K562 (cell line): ENCODE measurements around the gene NFYC. TPM values are rescaled to one million over a fixed set of nuclear protein-coding genes. Genes with fewer than 3 reads are reported as not detected.

Experiments used
- AFF1 ChIP-seq, 2 experiments: fragments of 450-650 bp; IDR thresholded peaks; 2 replicates each; pipeline ENCODE4 v1.6.1; 2018; ENCODE audit warnings: mild to moderate bottlenecking in 2 of 2, low read depth in 1 of 2; ENCODE audit not compliant: partially characterized antibody in 2 of 2
- CCNT2 ChIP-seq: IDR thresholded peaks from 2 replicates; pipeline ENCODE4 v1.6.1; 2011; ENCODE audit warnings: borderline replicate concordance, low read depth, mild to moderate bottlenecking, moderate library complexity, mixed read lengths, low read length; ENCODE audit not compliant: insufficient read length; ENCODE audit errors: extremely low read depth
- ESRRA ChIP-seq: fragments of 450-650 bp; IDR thresholded peaks from 2 replicates; pipeline ENCODE4 v1.6.1; 2014; ENCODE audit warnings: low read depth, mild to moderate bottlenecking, moderate library complexity, borderline replicate concordance
- ETV5 ChIP-seq: sonication (generic); formaldehyde crosslinking; IDR thresholded peaks from 2 replicates; pipeline ENCODE4 v1.4.0; 2020; ENCODE audit warnings: low read depth, mild to moderate bottlenecking, missing genetic modification reagents
- FOXJ2 ChIP-seq: fragments of 200-800 bp; sonication (Bioruptor generic); IDR thresholded peaks from 2 replicates; pipeline ENCODE4 v1.6.1; 2016; ENCODE audit warnings: missing genetic modification characterization, missing compliant biosample characterization
- FOXJ3 ChIP-seq: sonication (generic); formaldehyde crosslinking; IDR thresholded peaks from 2 replicates; pipeline ENCODE4 v1.4.0; 2020; ENCODE audit warnings: mild to moderate bottlenecking, missing genetic modification reagents
- FUS ChIP-seq: fragments of 200-400 bp; formaldehyde crosslinking; optimal IDR thresholded peaks from 2 replicates; pipeline ENCODE3; 2017; ENCODE audit warnings: low read depth, low read length
- HES1 ChIP-seq: fragments of 450-650 bp; IDR thresholded peaks from 2 replicates; pipeline ENCODE4 v1.6.1; 2016; ENCODE audit warnings: low read depth, mild to moderate bottlenecking, moderate library complexity
- OTX1 ChIP-seq: fragments of 450-650 bp; formaldehyde crosslinking; IDR thresholded peaks from 2 replicates; pipeline ENCODE4 v1.4.0; 2022; ENCODE audit warnings: mild to moderate bottlenecking
- SLC30A9 ChIP-seq: fragments of 250-450 bp; sonication (Bioruptor Pico); IDR thresholded peaks from 2 replicates; pipeline ENCODE4 v1.8.0; 2022; ENCODE audit warnings: mild to moderate bottlenecking, moderate library complexity
- TAF15 ChIP-seq: fragments of 200-400 bp; formaldehyde crosslinking; IDR thresholded peaks from 2 replicates; pipeline ENCODE4 v1.6.1; 2017; ENCODE audit warnings: mild to moderate bottlenecking, low read depth, low read length, moderate library complexity
- ZBTB1 ChIP-seq: sonication (generic); formaldehyde crosslinking; IDR thresholded peaks from 2 replicates; pipeline ENCODE4 v1.8.1; 2023; ENCODE audit warnings: missing genetic modification reagents, low read depth, mild to moderate bottlenecking, borderline replicate concordance
- ZBTB7A ChIP-seq: IDR thresholded peaks from 2 replicates; pipeline ENCODE4 v1.6.1; 2011; ENCODE audit warnings: low read depth, mild to moderate bottlenecking, low read length, moderate library complexity, borderline replicate concordance; ENCODE audit not compliant: control insufficient read depth
- ZFP36 ChIP-seq: fragments of 150-350 bp; IDR thresholded peaks from 2 replicates; pipeline ENCODE4 v1.6.1; 2018; ENCODE audit warnings: low read length, low read depth; ENCODE audit not compliant: partially characterized antibody
- ZNF316 ChIP-seq: fragments of 450-650 bp; IDR thresholded peaks from 2 replicates; pipeline ENCODE4 v1.6.1; 2016
- polyA plus RNA-seq, 8 experiments: library from polyadenylated mRNA; depleted of rRNA in 4 of 8; stranded (reverse) in 5 of 8; unstranded in 3 of 8; fragments of >200 nt; fragmentation: Nextera tagmentation in 2 of 8; fragmentation: Illumina TruSeq in 1 of 8; extraction: Ambion mirVana in 2 of 8; extraction: Trizol in 1 of 8; gene quantifications; 2 replicates each; pipeline versions ENCODE4 v1.2.1 to v1.2.3, GENCODE V29; 2011 to 2014; ENCODE audit warnings: inconsistent platforms in 1 of 8, missing spikeins in 1 of 8
- total RNA-seq, 7 experiments: library from RNA; depleted of rRNA in 6 of 7; stranded (reverse); fragments of >200 nt in 6 of 7; fragmentation: Illumina TruSeq in 2 of 7; extraction: Trizol in 2 of 7; gene quantifications; 2 replicates each; pipeline versions ENCODE4 v1.2.1 to v1.2.3, GENCODE V29; 2011 to 2021; ENCODE audit warnings: low replicate concordance in 1 of 7
- TF ChIP-seq, protein P1 (sequence below): fragments of 450-650 bp; IDR thresholded peaks from 2 replicates; pipeline ENCODE4 v1.6.1; 2018; ENCODE audit not compliant: partially characterized antibody

Gene NFYC
- total and polyA plus RNA-seq, 9 of the 15 experiments (the other 6 are each of a cell fraction or from before 2014, with no cell fraction given), result 4.8 to 59.8 (median 41.1) TPM

DNA sequence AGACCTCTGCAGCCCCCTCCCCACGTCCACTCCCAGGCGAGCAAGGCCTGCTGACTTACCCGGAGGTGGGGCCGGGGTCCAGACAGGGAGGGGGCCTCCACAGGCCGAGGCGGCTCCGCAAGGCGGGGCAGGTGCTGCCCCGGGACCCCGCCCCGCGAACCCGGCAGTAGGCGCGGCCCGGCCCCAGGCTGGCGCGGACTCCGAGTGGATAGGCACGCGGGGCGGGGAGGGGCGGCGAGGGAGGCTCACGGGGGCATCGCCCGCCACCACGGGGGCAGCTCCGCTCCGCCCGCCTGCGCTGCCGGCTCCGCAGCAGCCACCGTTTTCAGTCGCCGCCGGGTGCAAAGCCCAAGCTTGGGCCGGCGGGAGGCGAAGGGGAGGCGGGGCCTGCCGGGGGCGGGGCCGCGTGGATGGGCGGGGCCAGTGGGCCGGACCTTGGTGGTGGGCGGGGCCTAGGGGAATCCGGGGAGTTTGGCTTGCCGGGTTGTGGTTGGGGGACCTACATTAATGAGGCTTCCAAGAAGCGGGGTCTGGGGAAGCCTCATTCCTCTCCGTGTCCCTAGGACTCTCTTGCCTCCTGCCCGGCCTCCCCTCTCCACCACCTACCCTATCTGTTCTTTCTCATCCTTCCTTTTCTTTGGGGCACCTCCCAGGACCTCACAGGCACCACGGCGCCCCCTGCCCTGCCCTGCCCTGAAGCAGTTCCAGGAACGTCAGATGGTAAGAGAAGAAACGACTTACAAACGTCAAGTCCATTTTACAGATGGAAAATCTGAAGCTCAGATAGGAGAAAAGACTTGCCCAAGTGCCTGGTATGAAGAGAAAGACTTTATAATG lies 26.0 kb upstream of the NFYC start, which contains the start of gene RIMS3 (continued):
- TF ChIP-seq AFF1 (IDR thresholded peaks at IDR 0.05; ENCODE audit: low read depth in 1 of 2, partially characterized antibody in 2 of 2), result peak in 1 of 2 experiments; percentile 89
- TF ChIP-seq, protein P1, sequence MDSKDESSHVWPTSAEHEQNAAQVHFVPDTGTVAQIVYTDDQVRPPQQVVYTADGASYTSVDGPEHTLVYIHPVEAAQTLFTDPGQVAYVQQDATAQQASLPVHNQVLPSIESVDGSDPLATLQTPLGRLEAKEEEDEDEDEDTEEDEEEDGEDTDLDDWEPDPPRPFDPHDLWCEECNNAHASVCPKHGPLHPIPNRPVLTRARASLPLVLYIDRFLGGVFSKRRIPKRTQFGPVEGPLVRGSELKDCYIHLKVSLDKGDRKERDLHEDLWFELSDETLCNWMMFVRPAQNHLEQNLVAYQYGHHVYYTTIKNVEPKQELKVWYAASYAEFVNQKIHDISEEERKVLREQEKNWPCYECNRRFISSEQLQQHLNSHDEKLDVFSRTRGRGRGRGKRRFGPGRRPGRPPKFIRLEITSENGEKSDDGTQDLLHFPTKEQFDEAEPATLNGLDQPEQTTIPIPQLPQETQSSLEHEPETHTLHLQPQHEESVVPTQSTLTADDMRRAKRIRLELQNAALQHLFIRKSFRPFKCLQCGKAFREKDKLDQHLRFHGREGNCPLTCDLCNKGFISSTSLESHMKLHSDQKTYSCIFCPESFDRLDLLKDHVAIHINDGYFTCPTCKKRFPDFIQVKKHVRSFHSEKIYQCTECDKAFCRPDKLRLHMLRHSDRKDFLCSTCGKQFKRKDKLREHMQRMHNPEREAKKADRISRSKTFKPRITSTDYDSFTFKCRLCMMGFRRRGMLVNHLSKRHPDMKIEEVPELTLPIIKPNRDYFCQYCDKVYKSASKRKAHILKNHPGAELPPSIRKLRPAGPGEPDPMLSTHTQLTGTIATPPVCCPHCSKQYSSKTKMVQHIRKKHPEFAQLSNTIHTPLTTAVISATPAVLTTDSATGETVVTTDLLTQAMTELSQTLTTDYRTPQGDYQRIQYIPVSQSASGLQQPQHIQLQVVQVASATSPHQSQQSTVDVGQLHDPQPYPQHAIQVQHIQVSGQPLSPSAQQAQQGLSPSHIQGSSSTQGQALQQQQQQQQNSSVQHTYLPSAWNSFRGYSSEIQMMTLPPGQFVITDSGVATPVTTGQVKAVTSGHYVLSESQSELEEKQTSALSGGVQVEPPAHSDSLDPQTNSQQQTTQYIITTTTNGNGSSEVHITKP, result peak; percentile 48
- TF ChIP-seq FUS, result no peak
- no peak for TF ChIP-seq ZBTB1 (CRISPR knock-in tag)
- TF ChIP-seq TAF15, result no peak
- peak; percentile 47; the same call in 1 of the 2 replicates for TF ChIP-seq ZBTB7A
- no peak for TF ChIP-seq FOXJ2 (tag)
- TF ChIP-seq ZNF316, result no peak
- TF ChIP-seq ESRRA, result no peak
- TF ChIP-seq ZFP36, result no peak
- TF ChIP-seq ETV5 (CRISPR knock-in tag), result 0 out of 2 replicates have a peak, but pooled peaks have one; percentile 24
- TF ChIP-seq OTX1 (CRISPR knock-in tag), result 0 out of 2 replicates have a peak, but pooled peaks have one; percentile 64
- no peak for TF ChIP-seq FOXJ3 (CRISPR knock-in tag)
- no peak for TF ChIP-seq HES1
- TF ChIP-seq CCNT2, result peak; percentile 36
- TF ChIP-seq SLC30A9 (CRISPR knock-in tag), result no peak
